ENCODE measurements around the gene CRTC2. TPM values are rescaled to one million over a fixed set of nuclear protein-coding genes. Genes with fewer than 3 reads are reported as not detected.

Gene CRTC2
- total RNA-seq, 1 donor from 2014 or later, result 38.3 TPM

DNA sequence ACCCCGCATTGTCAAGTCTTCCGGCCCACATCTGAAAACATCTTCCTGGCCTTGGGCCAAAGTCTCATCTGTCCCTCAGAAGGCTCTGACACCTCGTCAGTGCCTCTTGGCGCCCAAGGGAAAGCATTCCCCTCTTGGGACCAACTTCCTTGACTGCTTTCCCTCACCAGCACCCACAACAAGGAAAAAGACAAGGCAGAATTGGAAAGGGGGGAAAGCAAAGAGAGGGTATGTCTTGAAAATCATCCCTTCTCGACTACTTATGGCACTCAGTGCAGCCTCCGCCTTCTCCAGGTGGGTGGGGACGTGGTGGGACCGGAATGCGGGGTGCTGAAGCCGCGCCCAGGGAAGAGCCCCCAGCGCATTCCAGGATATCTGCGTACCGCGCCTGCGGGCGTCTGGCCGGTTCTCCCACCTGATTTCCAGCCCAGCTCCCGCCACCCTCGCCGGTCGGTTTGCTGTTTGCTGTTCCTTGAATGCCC is 5.5 kb upstream of the CRTC2 start:
- H3K9ac ChIP-seq (ENCODE audit: low read length), result peak overlapping the region; percentile 95
- H3K4me3 ChIP-seq (ENCODE audit: insufficient read depth, low read depth, low read length), result peak overlapping the region; percentile 83
- H3K36me3 ChIP-seq (ENCODE audit: insufficient read depth, low read length), result no peaks in the 10 kb centered on the region
- H3K27ac ChIP-seq (ENCODE audit: low read depth, low read length), result peak overlapping the region; percentile 90
- H3K79me2 ChIP-seq (ENCODE audit: insufficient read depth, low read length), result peaks cover 37% of the 10 kb centered on the region
- TF ChIP-seq EZH2 (IDR thresholded peaks at IDR 0.05; ENCODE audit: insufficient read depth, low read length), result no peak
- no peak for TF ChIP-seq CTCF (IDR thresholded peaks at IDR 0.05; ENCODE audit: insufficient read depth, low read depth, low read length)
- no peaks in the 10 kb centered on the region for H3K27me3 ChIP-seq (ENCODE audit: insufficient read depth, low read length)
- FAIRE-seq (no peak), DNase-seq (ENCODE audit: low read depth) (peak; percentile 58)
- H3K4me1 ChIP-seq (ENCODE audit: insufficient read depth, low read length), result peaks cover 36% of the 10 kb centered on the region
- Mint-ChIP-seq H3K27me3 (ENCODE audit: low read depth, unreplicated experiment) (no peaks in the 10 kb centered on the region), H3K36me3 (ENCODE audit: low read depth, unreplicated experiment) (peaks cover 8% of the 10 kb centered on the region), H3K27ac (ENCODE audit: unreplicated experiment) (peak overlapping the region; percentile 98), H3K4me1 (ENCODE audit: low read depth, unreplicated experiment) (peaks cover 27% of the 10 kb centered on the region), H3K9me3 (ENCODE audit: unreplicated experiment) (no peaks in the 10 kb centered on the region), H3K4me3 (ENCODE audit: unreplicated experiment) (peak overlapping the region; percentile 93)
- peak overlapping the region; percentile 59 for H2AFZ ChIP-seq (ENCODE audit: low read depth, low read length)
- no peaks in the 10 kb centered on the region for H3K9me3 ChIP-seq (ENCODE audit: insufficient read depth, low read depth, low read length)
- H3K4me2 ChIP-seq (ENCODE audit: low read length), result peak overlapping the region; percentile 100
- H4K20me1 ChIP-seq (ENCODE audit: insufficient read depth, low read length), result peaks cover 11% of the 10 kb centered on the region

DNA sequence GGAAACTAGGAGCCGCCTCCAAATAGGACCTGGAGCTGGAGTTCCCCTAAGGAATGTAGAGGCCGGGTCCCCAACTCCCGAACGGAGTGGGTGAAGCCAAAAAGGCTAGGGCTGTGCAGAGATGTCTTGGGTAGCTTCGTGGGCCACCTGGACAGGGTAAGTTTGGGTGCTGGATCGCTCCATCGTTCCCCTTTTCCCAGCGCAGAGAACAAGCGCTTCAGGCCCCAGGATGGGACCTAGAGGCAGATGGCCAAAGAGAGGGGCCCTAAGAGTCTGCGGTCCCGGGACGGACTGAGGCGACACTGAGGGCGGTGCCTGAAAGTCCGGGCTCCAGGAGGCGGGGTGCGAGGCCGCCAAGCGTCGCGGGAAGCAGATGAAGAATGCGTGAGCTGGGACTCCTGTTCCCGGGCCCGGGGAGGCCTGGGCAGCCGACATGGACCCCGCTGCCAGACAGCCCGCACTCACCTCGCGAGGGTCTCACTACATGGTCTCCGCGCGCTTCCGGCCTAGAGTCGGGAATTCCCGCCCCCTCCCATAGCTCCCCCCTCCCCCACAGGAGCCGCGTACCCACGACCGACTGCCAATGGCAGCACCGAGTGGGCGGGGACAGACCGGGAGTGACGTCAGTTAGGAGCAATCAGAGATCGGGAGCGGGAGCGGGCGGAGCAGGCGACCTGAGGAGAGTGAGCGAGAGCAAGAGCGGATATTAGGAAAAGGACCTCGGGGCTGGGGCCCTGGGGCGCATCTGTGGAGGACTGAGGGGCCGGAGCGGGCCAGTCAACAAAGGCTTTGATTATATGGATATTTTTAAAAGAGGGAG is 4.8 kb upstream of the CRTC2 start, which contains the start of gene SLC39A1:
SLC39A1 (minus strand) TSS at position 508 of the 820 bp plus-strand sequence. CDS start 822 bp downstream, outside the sequence.
- peak within 1 kb of the TSS; percentile 93 for H3K4me3 Mint-ChIP-seq (ENCODE audit: unreplicated experiment)
- H3K9me3 Mint-ChIP-seq (ENCODE audit: unreplicated experiment), result no peaks in the 10 kb centered on the region
- H3K4me2 ChIP-seq (ENCODE audit: low read length), result peak within 1 kb of the TSS; percentile 100
- H4K20me1 ChIP-seq (ENCODE audit: insufficient read depth, low read length), result peaks cover 11% of the 10 kb centered on the region
- H3K27me3 ChIP-seq (ENCODE audit: insufficient read depth, low read length), result no peaks in the 10 kb centered on the region
- H3K27ac Mint-ChIP-seq (ENCODE audit: unreplicated experiment), result peak within 1 kb of the TSS; percentile 98
- H3K36me3 ChIP-seq (ENCODE audit: insufficient read depth, low read length), result no peaks in the 10 kb centered on the region
- H3K9ac ChIP-seq (ENCODE audit: low read length), result peak within 1 kb of the TSS; percentile 95
- no peaks in the 10 kb centered on the region for H3K9me3 ChIP-seq (ENCODE audit: insufficient read depth, low read depth, low read length)
- H3K79me2 ChIP-seq (ENCODE audit: insufficient read depth, low read length), result peaks cover 37% of the 10 kb centered on the region
- H3K36me3 Mint-ChIP-seq (ENCODE audit: low read depth, unreplicated experiment), result peaks cover 9% of the 10 kb centered on the region
- peak within 1 kb of the TSS; percentile 84 for H2AFZ ChIP-seq (ENCODE audit: low read depth, low read length)
- peaks cover 28% of the 10 kb centered on the region for H3K4me1 Mint-ChIP-seq (ENCODE audit: low read depth, unreplicated experiment)
- peaks cover 34% of the 10 kb centered on the region for H3K4me1 ChIP-seq (ENCODE audit: insufficient read depth, low read length)
- H3K4me3 ChIP-seq (ENCODE audit: insufficient read depth, low read depth, low read length), result peak within 1 kb of the TSS; percentile 83
- FAIRE-seq, result no peak
- DNase-seq (ENCODE audit: low read depth), result peak; percentile 90
- no peak for TF ChIP-seq EZH2 (IDR thresholded peaks at IDR 0.05; ENCODE audit: insufficient read depth, low read length)
- no peak for TF ChIP-seq CTCF (IDR thresholded peaks at IDR 0.05; ENCODE audit: insufficient read depth, low read depth, low read length)
- no peaks in the 10 kb centered on the region for H3K27me3 Mint-ChIP-seq (ENCODE audit: low read depth, unreplicated experiment)
- H3K27ac ChIP-seq (ENCODE audit: low read depth, low read length), result peak within 1 kb of the TSS; percentile 90

Measured in astrocyte (in vitro differentiated cells and primary cell).